ENCODE data around the gene DHFR2. TPM values are rescaled to one million over a fixed set of nuclear protein-coding genes. Genes with fewer than 3 reads are reported as not detected.

DHFR2 gene
- total RNA-seq, 4 donors from 2014 or later, result 3.3 to 5.9 (median 4.8) TPM

GRCh38 chr3:94011233-94011711 is 51.4 kb downstream of the DHFR2 start:
- H3K27ac ChIP-seq (replicated peaks in 1 of 4), result no peak overlapping the region
- H3K36me3 ChIP-seq, result no peaks in the 10 kb centered on the region
- intact Hi-C loops (cut with DNase I), result no loop called here
- no peaks in the 10 kb centered on the region for H3K27me3 ChIP-seq
- WGBS, result 89% methylated on average over 3 of the region's 3 CpGs
- no peaks in the 10 kb centered on the region for H3K9me3 ChIP-seq
- TF ChIP-seq, protein P1, sequence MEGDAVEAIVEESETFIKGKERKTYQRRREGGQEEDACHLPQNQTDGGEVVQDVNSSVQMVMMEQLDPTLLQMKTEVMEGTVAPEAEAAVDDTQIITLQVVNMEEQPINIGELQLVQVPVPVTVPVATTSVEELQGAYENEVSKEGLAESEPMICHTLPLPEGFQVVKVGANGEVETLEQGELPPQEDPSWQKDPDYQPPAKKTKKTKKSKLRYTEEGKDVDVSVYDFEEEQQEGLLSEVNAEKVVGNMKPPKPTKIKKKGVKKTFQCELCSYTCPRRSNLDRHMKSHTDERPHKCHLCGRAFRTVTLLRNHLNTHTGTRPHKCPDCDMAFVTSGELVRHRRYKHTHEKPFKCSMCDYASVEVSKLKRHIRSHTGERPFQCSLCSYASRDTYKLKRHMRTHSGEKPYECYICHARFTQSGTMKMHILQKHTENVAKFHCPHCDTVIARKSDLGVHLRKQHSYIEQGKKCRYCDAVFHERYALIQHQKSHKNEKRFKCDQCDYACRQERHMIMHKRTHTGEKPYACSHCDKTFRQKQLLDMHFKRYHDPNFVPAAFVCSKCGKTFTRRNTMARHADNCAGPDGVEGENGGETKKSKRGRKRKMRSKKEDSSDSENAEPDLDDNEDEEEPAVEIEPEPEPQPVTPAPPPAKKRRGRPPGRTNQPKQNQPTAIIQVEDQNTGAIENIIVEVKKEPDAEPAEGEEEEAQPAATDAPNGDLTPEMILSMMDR (IDR thresholded peaks at IDR 0.05), result no peak
- TF ChIP-seq POLR2A (IDR thresholded peaks at IDR 0.05; ENCODE audit: low read depth) (no peak), POLR2AphosphoS5 (IDR thresholded peaks at IDR 0.05) (no peak), EP300 (IDR thresholded peaks at IDR 0.05) (no peak)
- peaks cover 0 to 9% (median 7%) of the 10 kb centered on the region in 4 donors for H3K4me1 ChIP-seq
- DNase-seq (ENCODE audit: extremely low spot score), result no peak
- H3K4me3 ChIP-seq, result no peak overlapping the region

DNA sequence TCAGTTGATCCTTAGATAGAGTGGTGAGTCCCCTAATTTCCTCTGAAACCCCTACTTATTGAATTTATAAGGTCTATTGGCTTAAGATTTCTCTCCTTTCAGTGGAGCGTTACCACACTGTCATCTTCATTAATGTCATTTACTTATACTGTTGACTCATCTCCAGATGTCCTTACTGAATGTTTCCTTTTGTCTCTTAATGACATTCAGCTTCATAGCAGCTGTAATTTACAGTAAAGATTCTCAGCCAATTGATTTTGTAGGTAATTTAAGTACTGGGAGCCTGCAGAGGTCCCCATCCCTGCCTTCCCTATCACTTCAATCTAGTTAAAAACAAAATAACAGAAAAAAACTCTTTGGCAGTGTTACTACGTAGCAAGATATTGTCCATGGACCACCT is 53.1 kb downstream of the DHFR2 start:
- TF ChIP-seq, protein P1 (IDR thresholded peaks at IDR 0.05), result no peak
- intact Hi-C loops (cut with DNase I), result loop anchor here (5.0 kb wide), 1 partner anchor 58 kb away; no protein-coding TSS in a partner anchor
- Histone ChIP-seq H3K36me3 (no peaks in the 10 kb centered on the region), H3K27me3 (no peaks in the 10 kb centered on the region), H3K9me3 (no peaks in the 10 kb centered on the region), H3K4me1 (peaks cover 0 to 11% (median 10%) of the 10 kb centered on the region in 4 donors), H3K4me3 (no peak overlapping the region), H3K27ac (replicated peaks in 1 of 4) (no peak overlapping the region)
- no peak for DNase-seq (ENCODE audit: extremely low spot score)
- WGBS, result 88% methylated on average over 2 of the region's 2 CpGs

DNA sequence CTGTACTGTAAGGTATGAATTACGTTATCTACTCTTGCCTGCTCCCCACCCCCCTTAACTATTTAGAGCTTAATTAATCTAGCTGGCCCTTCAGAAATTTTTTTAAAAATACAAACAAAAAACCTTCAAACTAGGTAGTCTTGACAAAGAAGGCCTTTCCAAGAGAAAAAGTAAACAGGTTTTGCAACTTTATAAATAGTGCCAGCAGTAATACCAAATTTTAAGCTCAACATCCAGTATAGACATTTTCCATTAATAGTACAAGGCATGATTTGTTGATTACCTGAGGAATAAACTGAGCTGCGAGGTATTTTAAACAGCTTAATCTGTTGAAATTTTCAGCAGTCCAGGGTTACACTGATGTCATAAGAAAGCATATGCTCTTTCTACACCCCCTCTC is 54.5 kb downstream of the DHFR2 start:
- no peak for DNase-seq (ENCODE audit: extremely low spot score)
- intact Hi-C loops (cut with DNase I), result loop anchor here (5.0 kb wide), 1 partner anchor 59 kb away; no protein-coding TSS in a partner anchor
- TF ChIP-seq, protein P1 (IDR thresholded peaks at IDR 0.05), result no peak
- no peak for TF ChIP-seq POLR2A (IDR thresholded peaks at IDR 0.05; ENCODE audit: low read depth)
- no peak for TF ChIP-seq POLR2AphosphoS5 (IDR thresholded peaks at IDR 0.05)
- TF ChIP-seq EP300 (IDR thresholded peaks at IDR 0.05), result no peak
- Histone ChIP-seq H3K9me3 (no peaks in the 10 kb centered on the region), H3K4me1 (peaks cover 0 to 13% (median 10%) of the 10 kb centered on the region in 4 donors), H3K4me3 (no peak overlapping the region), H3K36me3 (no peaks in the 10 kb centered on the region), H3K27ac (replicated peaks in 1 of 4) (peak overlapping the region in 1 of 4 donors; percentile 3), H3K27me3 (no peaks in the 10 kb centered on the region)
- WGBS, result 57% methylated on average over 2 of the region's 2 CpGs

Other genes with a start within 250 kb of the DHFR2 start
- gene PROS1, start 89.0 kb downstream of the DHFR2 start, total RNA-seq, result 10 to 100 TPM; 32.4 to 45.6 (median 40.7) TPM
- 10 to 100 TPM; 11.8 to 17.0 (median 14.6) TPM for gene ARL13B, start 82.8 kb downstream of the DHFR2 start, total RNA-seq
- gene STX19, start 34.3 kb downstream of the DHFR2 start, total RNA-seq, result not detected
- gene NSUN3, start 145 bp upstream of the DHFR2 start, total RNA-seq, result 10 to 100 TPM in 1 of 4 donors, 1 to 10 TPM in 3; 7.4 to 11.9 (median 8.0) TPM